HG02840 (cell line): ENCODE results near the gene ACY1.

Experiments
- ATAC-seq: cut with Tn5 transposase; IDR thresholded peaks from one replicate; pipeline ENCODE4 v1.9.1; 2021; ENCODE audit warnings: mild to moderate bottlenecking, moderate library complexity, moderate number of reproducible peaks; ENCODE audit not compliant: unreplicated experiment, low FRiP score

Gene ACY1

DNA sequence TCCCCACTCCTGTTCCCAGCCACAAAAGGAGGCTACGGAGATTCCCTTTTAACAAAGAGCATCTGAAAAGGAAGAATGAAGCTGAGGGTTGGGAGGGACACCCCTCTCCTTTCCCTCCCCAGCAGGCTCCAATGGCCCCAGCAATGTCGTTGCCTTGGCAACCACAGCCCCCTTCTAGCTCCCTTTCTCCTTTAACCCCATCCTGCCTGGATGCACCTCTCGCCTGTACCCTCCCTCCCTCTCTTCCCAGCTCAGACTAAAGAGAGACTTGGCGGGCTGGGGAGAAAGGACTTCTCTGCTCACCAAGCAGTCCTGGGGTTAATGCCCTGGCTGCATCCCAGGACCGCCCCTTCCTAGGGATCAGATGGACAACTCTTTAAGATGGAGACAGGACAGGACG lies 19.4 kb downstream of the ACY1 start:
- no peak for ATAC-seq

DNA sequence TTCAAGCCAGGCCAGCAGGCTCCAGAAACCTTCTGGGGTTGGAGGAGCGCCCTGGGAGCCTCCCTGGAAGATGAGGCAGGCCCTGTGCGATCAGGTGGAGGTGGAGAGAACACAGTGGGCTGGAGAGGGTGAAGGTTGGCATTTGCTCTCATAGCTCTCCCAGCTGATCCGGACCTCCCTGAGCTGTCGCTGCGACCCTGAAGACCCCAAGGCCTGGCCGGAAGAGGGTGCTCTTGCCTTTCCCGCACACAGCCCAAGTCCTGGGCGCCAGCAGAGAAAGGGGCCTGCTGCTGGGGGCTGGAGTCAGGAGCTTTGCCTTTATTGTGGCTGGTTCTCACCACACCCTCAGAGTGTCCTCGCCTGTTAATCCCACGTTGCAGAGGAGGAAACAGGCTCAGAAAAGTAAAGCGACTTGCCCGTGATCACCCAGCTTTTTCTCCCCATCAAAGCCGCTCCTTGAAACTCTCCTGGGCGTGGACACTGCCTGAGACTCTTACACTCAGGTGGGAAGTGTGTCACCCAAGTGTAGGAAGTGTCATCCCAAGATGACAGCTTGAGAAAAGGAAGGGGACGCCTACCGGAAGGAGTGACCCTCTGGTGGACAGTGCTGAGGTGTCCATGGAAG lies 20.9 kb downstream of the ACY1 start:
- ATAC-seq: no peak

DNA sequence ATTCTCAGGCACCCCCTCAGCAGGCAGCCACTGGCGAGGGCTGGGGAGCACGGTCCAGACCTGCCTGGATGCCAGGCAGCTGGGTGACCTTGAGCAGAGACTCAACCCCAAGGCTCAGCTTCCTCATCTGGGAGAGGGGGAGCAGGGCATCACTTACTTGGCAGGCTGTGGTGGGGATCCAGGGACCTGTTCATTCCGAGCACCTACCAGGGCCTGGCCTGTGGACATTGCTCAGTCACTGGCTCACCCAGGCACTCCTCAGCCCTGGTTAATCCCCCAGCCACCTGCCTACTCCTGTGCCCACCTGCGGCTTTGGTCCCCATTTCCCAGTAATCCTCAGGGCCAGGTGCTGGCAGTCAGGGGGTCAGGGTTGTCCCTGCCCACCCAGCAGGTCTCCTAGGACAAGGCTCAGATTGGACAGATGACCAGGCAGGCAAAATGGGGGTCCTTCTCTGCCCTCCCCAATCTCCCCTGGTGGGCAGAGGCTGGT lies 21.6 kb downstream of the ACY1 start:
- ATAC-seq: no peak

DNA sequence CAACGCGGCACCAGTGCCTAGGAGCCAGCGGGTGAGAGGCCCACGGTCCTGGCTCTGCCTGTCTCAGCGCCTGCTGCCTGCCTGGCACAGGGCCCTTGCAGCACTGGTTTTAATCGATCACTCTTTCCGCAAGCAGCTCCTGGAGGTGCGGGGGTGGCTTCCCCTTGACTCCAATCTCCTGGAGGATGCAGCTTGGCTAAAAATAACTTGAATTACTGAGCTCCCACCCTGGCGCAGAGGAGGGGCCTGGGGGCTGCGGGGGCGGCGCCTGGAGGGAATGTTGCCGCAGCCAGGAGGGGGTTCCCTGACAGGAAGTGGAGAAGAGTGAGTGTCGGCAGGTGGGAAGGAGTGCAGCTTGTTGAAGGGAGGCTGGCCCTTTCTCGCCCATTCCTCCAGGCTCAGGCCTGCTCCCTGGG lies 22.2 kb downstream of the ACY1 start:
- no peak for ATAC-seq

DNA sequence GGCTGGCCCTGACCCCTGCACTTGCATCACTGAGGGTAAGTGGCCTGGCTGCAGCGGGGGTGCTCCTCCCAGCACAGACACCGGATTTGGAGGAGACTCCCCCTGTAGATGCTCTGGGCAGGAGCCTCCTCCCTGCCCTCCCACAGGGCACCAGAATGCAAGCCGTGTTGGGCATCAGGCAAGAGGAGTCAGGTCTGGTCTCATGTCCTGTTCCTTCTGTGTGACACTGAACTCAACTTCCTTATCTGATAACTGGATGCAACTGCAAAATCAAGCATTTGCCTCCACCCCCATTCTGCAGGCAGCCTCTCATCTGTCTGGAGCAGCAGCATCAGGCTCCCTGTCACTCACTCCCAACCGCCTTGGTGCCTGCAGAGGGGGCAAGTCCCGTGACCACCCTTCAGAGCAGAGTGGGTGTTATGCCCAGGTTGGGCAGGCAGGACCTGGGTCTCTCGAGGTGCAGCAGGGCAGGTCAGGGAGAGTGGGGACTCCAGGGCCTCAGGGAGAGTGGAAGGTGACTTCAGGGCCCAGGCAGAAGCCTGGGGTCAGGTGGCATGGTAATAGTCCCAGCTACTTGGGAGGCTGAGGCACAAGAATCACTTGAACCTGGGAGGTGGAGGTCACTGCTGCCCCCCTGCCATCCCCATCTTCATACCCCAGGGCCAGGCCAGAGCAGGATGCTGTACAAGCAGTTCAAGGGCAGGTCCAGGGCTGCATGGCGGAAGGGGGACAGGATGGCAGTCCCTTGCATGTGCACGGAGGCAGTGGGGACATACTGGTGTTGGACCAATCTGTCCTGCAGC lies 22.9 kb downstream of the ACY1 start:
- no peak for ATAC-seq

DNA sequence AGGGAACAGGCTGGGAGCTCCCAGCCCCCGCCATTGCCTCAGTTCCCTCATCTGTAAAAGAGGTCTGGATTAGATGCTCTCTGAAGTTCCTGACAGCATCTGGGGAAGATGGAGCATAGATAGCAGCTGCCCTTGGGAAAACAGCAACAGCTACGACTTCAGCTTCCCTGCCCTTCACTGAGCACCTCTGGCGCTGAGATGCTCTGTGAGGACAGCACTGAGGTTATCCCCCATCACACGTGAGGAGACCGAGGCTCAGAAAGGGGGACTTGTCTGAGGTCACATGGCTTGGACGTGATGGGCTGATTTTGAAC lies 23.4 kb downstream of the ACY1 start:
- ATAC-seq: no peak

DNA sequence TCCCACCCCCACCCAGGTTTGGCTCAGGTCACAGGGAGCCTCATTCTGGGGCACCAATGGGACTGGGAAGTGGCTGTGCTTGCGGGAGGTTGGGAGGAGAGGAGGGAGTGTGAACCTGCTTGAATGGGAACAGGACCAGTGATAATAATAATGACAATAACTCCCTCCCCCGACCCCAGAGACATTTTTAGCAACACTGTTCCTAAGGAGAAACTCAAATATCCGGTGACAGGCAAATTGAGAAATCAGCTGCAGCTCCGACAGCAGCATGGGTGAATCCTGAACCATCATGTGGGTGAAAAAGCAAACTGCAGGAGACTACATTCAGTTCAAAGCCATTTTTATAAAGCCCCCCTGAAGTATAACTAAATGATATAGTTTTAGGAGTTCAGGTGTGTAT lies 24.0 kb downstream of the ACY1 start:
- no peak for ATAC-seq

DNA sequence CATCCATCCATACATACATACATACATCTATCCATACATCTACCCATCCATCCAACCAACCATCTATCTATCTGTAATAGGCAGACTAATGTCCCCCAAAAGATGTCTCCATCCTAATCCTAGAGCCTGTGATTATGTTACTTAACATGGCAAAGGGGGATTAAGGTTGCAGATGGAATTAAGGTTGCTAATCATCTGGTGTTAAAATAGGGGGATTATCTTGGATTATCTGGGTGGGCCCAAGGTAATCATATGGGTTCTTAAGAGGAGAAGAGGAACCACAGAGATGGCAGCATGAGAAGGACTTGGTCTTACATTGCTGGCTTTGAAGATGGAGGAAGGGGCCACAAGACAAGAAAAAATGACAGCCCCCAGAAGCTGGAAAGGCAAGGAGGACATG lies 27.1 kb downstream of the ACY1 start:
- no peak for ATAC-seq

DNA sequence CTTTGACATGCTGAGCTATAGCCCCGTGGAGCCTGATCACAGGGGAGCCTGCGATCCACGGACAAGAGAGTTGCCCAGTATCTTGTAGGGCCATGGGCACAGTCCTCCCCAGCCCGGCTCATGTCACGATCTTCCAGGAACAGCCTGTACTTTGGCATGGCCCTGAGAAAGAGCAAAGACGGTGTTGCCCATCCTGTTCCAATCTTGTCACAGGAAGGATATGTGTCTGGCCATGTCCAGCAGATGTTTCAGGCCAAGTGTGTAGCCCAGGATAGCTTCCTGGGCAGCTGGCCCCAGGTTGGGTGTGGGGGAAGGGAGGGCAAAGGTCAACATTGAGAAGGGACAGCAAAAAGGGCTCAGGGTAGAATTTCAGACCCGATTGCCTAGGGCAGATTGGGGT lies 29.4 kb downstream of the ACY1 start:
- ATAC-seq: no peak

DNA sequence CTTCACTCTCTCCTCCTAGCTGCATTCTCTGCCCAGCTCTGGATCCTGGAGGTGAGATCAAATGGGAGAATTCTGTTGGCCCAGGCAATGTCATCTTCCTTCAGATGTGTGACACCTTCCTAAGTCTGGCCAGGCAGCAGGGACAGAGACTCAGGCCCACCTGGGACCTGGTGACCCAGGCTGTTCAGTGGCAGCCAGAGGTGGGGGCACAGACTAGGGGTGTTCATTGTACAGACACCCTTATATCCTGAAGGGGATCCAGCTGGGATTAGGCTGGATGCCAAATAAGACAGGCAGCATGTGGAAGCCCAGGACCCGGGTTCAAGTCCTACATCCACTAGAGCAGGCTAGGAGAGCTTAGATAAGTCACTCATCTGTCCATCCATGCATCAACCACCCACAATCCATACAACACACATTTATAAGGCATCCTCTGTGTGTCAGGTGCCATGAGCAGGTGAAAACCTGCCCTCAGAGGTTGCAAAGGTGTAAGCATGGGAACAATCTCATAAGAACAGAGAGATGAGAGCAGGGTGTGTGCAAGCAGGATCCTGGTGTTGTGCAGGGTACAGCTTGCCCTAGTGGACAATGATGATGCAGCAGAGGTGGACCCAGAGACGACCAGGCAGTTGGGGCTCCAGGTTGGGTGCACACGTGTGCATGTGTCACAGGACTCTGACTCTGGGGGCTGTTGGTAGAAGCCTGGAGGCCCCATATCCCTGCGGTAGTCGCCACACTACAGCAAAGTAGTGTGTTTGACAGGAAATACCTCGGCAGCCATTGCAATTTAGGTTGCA lies 30.7 kb downstream of the ACY1 start:
- ATAC-seq: no peak

DNA sequence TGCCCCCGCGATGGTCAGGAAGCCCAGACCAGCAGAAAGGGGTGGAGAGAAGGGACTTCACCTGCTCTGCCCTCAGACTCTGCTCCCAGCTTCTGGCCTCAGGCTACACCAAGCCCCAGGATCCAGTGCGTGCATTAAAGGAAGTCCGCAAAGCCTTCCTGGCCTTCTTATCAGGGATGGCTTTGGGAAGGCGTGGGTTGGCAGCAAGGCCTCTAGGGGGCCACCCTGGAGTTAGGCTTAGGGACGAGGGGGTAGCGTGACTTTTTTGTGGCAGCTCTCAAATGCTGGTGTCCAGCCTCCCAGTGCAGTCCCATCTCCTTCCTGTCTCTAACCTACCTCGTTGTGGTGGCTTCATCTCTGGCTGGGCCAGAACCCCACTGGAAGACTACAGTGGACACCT lies 31.3 kb downstream of the ACY1 start:
- ATAC-seq: no peak

DNA sequence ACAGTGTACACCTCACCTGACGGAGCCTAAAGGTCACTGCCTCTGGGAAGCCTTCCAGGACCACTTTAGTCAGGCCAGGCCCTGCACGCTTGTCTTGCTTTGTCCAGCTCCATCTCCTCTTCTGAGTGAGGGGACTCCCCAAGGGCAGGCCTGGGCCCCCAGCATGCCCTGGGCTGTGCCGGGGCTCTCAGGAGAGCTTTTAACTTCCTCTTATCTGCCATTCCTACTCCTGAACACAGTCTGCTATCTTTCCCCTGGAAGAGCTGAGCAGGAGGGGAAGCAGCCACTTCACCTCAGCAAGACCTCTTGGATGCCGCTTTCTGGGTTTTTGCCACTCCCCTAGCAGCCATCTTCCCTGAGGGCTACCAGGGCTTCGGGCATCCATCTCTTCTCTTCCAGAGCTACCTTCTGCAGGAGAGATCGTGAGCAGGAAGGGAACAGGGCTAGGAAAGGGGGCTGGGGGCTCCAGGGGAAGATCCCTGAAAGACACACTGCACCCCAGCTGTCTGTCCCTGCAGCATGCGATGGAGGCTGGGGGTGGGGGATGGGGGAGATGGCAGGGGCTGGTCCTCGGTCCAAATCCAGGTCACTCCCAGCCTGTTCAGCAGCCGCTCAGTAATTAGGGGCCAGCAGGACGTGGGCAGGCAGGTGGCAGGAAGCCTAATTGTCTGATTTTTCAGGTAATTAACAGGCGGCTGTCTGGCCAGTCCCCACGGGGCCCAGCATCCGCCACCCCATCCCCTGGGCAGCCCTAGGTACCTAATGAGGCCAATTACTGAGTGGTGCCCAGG lies 32.3 kb downstream of the ACY1 start:
- ATAC-seq: no peak

DNA sequence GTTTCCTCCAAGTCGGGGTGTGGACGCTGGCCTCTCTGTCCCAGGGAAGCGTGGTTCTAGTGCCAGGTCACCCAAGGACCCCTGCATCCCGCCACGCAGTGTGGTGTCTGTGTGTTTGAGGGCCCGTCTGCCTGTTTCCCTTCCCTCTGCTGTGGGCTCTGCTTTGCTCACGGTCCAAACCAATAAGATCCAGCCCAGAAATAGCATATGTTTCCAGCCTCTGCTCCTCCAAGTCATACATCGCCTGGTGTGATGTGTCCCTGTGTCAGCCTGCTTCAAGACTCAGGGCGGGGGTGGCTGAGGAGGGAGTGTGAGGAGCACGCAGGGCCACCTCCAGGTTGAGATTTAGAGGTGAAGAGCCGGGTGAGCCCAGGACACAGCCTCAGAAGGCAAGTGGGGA lies 34.3 kb downstream of the ACY1 start:
- ATAC-seq: no peak

DNA sequence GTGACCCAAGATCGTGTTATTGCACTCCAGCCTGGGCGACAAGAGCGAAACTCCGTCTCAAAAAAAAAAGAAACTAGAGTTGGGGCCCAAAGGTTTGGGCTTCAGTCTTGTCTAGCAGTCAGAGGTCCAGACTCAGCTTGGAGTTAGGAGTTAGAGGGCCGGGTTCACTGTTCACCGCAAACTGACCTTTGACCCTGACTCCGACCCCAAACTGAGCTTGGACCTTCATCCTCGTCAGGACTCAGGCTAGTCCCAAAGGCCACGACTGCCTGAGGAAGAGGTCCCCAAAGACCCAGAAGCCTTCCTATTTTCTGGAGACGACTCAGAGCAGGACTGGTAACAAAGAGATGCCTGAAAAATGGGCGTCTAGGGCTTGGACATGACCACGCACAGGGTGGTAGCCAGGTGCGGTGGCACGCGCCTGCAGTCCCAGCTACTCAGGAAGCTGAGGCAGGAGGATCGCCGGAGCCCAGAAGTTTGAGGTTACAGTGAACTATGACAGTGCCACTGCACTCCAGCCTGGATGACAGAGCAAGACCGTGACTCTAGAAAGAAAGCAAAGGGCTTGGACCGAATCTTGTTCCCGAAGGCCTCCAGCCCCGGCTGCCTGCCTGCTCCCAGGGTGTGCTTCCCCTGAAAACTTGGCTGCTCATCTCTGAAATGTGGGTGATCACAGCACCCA lies 35.1 kb downstream of the ACY1 start:
- no peak for ATAC-seq

DNA sequence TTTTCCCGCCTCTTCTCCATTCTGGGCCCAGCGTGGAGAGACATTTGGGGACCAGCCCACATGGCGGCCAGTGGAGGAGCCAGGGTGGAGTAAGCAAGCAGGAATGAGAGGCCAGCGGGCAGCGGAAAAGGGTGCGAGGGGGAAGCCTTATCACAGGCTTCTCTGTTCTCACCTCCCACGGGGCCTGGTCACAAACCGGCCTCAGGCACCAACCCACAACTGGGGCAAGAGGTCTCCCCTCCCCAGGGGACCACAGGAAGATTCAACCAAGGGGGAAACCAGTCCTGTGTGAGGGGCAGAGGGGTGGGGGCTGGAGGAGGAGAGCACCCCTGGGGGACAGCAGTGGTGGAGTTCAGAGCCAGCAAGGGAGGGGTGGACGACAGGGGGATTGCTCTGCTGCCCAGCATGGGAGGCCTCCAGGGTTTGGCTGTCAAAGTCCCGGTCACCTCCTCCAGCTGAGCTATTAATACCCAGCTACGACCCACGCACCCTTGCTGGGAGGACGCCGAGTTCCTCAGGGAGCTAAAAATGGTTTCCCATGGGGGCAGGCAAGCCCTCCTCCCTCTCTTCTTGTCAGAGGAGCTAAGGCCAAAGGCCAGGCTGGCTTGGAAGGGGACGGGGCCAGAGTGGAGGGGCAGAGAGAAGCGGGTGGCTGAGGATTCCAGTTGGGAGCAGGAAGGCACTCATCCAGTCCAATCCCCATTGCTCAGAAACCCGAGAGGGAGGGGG lies 36.2 kb downstream of the ACY1 start:
- ATAC-seq: no peak

DNA sequence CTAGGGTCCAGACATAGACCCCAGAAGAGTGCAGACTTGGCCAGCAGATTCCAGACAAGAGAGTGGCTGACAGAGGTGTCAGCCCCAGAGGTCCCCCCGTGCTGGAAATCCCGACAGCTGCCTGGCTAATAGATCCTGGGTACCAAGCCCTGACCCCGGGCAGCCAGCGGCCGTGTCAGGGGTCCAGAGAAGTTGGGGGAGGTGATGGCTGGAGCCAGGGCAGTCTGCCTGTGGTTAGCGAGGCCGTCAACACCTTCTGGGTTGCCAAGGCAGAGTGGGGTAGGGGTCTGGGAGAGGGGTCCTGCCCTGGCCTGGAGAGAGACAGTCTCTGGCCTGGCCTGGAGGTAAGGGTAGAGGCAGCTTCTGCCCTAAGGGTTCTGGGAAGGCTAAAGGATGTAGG lies 37.5 kb downstream of the ACY1 start:
- no peak for ATAC-seq

DNA sequence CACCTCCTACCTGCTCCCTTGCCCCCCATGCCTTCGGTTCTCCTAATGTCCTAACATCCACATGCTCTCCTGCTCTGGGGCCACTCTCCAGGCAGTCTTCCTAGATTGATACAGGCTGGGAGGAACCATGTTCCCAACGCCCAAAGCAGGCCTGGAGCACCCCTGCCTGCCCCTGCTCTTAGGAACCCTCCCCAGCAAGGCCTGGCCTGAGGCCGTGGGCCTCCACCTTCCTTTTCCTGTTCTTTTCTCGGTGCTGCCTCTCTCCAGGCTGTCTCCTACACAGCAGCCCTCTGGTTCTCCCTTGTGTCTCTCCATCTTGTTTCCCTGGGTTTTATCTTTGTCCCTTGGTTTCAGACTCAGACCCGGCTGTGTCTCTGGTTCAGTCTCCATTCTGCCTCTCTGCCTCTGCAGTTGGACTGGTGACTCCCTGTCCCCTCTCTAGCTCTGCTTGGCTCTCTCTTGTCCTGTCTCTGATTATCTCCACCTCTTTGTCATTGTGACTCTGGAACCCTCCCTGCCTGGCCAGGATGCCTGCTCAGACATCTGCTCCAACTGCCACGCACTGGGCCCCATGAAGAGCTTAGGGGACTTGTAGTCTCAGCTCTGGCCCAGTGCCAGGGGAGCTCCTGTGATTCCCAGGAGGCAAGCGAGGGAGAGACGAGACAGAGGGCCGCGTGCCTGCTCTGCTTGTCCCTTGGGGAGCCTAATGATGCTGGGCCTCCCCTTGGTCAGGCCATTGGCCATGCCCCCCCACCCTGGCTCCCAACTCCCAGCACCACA lies 38.3 kb downstream of the ACY1 start:
- ATAC-seq: no peak

DNA sequence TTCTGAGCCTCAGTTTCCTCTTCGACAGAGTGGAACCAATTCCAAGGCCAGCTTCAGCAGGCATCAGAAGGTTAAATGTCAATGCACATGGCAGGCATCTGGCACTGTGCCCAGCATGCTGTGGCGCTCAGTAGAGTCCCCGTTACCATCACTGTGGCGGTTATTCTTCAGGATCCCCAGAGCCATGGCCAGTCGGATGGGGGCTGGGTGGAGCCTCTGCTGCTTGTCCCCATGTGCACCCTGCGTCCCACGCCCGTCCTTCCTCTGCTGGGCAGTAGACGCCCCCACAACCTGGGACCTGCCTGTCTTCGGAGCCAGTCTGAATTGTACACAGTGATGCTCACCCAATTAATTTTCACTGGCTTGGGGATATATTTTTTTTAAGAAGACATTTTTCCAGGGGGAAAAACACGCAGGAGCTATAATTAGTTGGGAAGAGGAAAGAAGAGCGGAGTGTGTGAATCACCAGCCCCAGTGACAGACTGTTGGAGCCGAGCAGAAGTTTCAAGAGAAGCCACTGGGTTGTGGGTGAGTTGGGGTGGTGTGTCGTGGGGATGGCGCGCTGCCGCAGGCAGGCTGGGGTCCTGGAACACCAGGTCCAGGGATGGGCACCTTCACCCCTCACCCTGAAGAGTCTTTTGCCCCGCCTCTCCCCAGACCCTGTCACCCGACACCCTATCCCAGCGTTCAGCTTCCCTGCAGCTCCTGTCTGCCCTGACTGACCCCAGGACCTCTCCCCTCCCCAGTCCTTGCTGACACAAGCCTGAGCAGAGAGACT lies 39.2 kb downstream of the ACY1 start:
- ATAC-seq: no peak
